Progenitor cell of endocrine pancreas (in vitro differentiated cells): Measurements from ENCODE around the gene UVRAG. TPM values are rescaled to one million over a fixed set of nuclear protein-coding genes. Genes with fewer than 3 reads are reported as not detected.
"Not testable (repeated sequence)": the region's sequence is repeated elsewhere in the genome, so short reads cannot be mapped to it uniquely, and the experiment has no call there.

Experiments
- DNase-seq: peaks from one replicate; pipeline ENCODE4 v3.0.0; 2021; ENCODE audit warnings: low spot score; ENCODE audit not compliant: unreplicated experiment
- H3K27ac Mint-ChIP-seq: 2 replicates; pipeline ENCODE4 v1.8.0; 2021; ENCODE audit warnings: mild to moderate bottlenecking, moderate library complexity, mixed read lengths
- H3K27me3 Mint-ChIP-seq: 2 replicates; pipeline ENCODE4 v1.8.0; 2021; ENCODE audit warnings: mixed read lengths
- H3K36me3 Mint-ChIP-seq: 2 replicates; pipeline ENCODE4 v1.8.0; 2022; ENCODE audit warnings: mixed read lengths; ENCODE audit not compliant: insufficient read depth
- H3K4me1 Mint-ChIP-seq: 2 replicates; pipeline ENCODE4 v1.8.0; 2021; ENCODE audit warnings: low read depth, mixed read lengths
- H3K4me3 Mint-ChIP-seq: 2 replicates; pipeline ENCODE4 v1.8.0; 2021; ENCODE audit warnings: low read depth, mild to moderate bottlenecking, moderate library complexity, mixed read lengths
- H3K9me3 Mint-ChIP-seq: 2 replicates; pipeline ENCODE4 v1.8.0; 2021; ENCODE audit warnings: low read depth, mixed read lengths
- CTCF ChIP-seq: fragments of 200-600 bp; sonication (generic); IDR thresholded peaks from one replicate; pipeline ENCODE4 v1.5.0; 2021; ENCODE audit warnings: antibody characterized with exemption, mild to moderate bottlenecking; ENCODE audit not compliant: unreplicated experiment
- total RNA-seq: library from RNA; stranded (reverse); gene quantifications from 2 replicates; pipeline ENCODE4 v1.2.1, GENCODE V29; 2021

Gene UVRAG
- total RNA-seq, 1 donor from 2014 or later = 25.7 TPM

- DNase-seq = no peak
- Mint-ChIP-seq H3K9me3 (peaks cover 4% of the 10 kb centered on the region), H3K4me1 (no peaks in the 10 kb centered on the region), H3K36me3 (peaks cover 11% of the 10 kb centered on the region), H3K27me3 (no peaks in the 10 kb centered on the region), H3K27ac (no peak overlapping the region), H3K4me3 (no peak overlapping the region)
- no peak for TF ChIP-seq CTCF
These were observed 259.4 kb downstream of the UVRAG start for GRCh38 chr11:76074148-76075095.

- no peak for DNase-seq
- Mint-ChIP-seq H3K27me3 (no peaks in the 10 kb centered on the region), H3K36me3 (peaks cover 11% of the 10 kb centered on the region), H3K27ac (no peak overlapping the region), H3K4me1 (no peaks in the 10 kb centered on the region), H3K9me3 (peaks cover 4% of the 10 kb centered on the region), H3K4me3 (no peak overlapping the region)
- no peak for TF ChIP-seq CTCF
These were observed 260.7 kb downstream of the UVRAG start for GRCh38 chr11:76075716-76076115.

GRCh38 chr11:76076253-76076652 lies 261.2 kb downstream of the UVRAG start:
- not testable (repeated sequence) for H3K27ac Mint-ChIP-seq, H3K4me1 Mint-ChIP-seq, DNase-seq, H3K27me3 Mint-ChIP-seq, H3K9me3 Mint-ChIP-seq, H3K4me3 Mint-ChIP-seq
- peaks cover 11% of the 10 kb centered on the region for H3K36me3 Mint-ChIP-seq

- DNase-seq = no peak
These were observed 261.7 kb downstream of the UVRAG start for GRCh38 chr11:76076749-76077148.

GRCh38 chr11:76077575-76078150 lies 262.7 kb downstream of the UVRAG start:
- Mint-ChIP-seq H3K27me3 (no peaks in the 10 kb centered on the region), H3K27ac (no peak overlapping the region), H3K36me3 (peaks cover 11% of the 10 kb centered on the region), H3K9me3 (peaks cover 4% of the 10 kb centered on the region), H3K4me3 (no peak overlapping the region), H3K4me1 (no peaks in the 10 kb centered on the region)
- no peak for DNase-seq
- no peak for TF ChIP-seq CTCF

More at GRCh38 chr11:76076749-76077148, 261.7 kb downstream of the UVRAG start:
- Mint-ChIP-seq H3K4me1 (no peaks in the 10 kb centered on the region), H3K4me3 (no peak overlapping the region), H3K9me3 (peaks cover 4% of the 10 kb centered on the region), H3K27ac (no peak overlapping the region), H3K27me3 (no peaks in the 10 kb centered on the region), H3K36me3 (peaks cover 11% of the 10 kb centered on the region)
- TF ChIP-seq CTCF = no peak

- H3K4me1 Mint-ChIP-seq, H3K27ac Mint-ChIP-seq, H3K9me3 Mint-ChIP-seq, H3K36me3 Mint-ChIP-seq, DNase-seq, H3K4me3 Mint-ChIP-seq, H3K27me3 Mint-ChIP-seq: not testable (repeated sequence)
These were observed 266.1 kb downstream of the UVRAG start for GRCh38 chr11:76081084-76081483.
